GM08714 (cell line): Measurements from ENCODE around the gene CYP2A7.
"Not testable (repeated sequence)": the region's sequence is repeated elsewhere in the genome, so short reads cannot be mapped to it uniquely, and the experiment has no call there.

Source experiments
- H3K4me3 ChIP-seq: fragments of 200-500 bp; sonication (Bioruptor generic); 2 replicates; pipeline ENCODE4 v1.5.1; 2014; ENCODE audit warnings: mild to moderate bottlenecking, low read length, inconsistent platforms
- ZNF274 ChIP-seq: IDR thresholded peaks from 2 replicates; pipeline ENCODE4 v1.6.1; 2012; ENCODE audit warnings: mild to moderate bottlenecking, low read depth, low read length

CYP2A7 gene, protein sequence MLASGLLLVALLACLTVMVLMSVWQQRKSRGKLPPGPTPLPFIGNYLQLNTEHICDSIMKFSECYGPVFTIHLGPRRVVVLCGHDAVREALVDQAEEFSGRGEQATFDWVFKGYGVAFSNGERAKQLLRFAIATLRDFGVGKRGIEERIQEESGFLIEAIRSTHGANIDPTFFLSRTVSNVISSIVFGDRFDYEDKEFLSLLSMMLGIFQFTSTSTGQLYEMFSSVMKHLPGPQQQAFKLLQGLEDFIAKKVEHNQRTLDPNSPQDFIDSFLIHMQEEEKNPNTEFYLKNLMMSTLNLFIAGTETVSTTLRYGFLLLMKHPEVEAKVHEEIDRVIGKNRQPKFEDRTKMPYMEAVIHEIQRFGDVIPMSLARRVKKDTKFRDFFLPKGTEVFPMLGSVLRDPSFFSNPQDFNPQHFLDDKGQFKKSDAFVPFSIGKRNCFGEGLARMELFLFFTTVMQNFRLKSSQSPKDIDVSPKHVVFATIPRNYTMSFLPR

DNA sequence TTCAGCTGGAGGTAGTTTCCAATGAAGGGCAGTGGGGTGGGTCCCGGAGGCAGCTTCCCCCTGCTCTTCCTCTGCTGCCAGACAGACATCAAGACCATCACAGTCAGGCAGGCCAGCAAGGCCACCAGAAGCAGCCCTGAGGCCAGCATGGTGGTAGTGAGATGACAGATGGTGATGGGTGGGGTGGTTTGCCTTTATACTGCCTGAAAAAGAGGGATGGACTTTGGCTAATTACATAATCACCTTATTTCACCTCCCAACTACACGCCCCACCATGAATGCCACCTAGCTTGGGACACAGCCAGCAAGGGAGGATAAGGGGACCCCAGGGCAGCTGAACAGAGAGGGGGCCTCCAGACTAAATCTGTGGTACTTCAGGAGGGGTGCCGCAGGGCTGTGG is at the start of gene CYP2A7:
Gene CYP2A7 (minus strand): TSS at position 170 of the 400 bp plus-strand sequence. CDS start 21 bp downstream, at position 149.
- H3K4me3 ChIP-seq: not testable (repeated sequence)

DNA sequence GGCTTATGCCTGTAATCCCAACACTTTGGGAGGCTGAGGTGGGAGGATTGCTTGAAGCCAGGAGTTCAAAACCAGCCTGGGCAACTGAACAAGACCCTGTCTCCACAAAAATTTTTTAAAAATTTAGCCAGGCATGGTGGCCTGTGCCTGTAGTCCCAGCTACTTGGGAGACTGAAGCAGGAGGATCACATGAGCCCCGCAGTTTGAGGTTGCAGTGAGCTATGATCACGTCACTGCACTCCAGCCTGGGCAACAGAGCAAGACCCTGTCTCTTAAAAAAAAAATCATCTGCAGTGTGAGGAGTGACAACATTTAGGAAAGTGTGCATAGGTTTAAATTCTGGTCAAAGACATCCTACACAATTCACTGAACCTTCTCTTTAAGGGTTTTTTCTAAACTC is 48.8 kb upstream of the CYP2A7 start:
- not testable (repeated sequence) for H3K4me3 ChIP-seq

DNA sequence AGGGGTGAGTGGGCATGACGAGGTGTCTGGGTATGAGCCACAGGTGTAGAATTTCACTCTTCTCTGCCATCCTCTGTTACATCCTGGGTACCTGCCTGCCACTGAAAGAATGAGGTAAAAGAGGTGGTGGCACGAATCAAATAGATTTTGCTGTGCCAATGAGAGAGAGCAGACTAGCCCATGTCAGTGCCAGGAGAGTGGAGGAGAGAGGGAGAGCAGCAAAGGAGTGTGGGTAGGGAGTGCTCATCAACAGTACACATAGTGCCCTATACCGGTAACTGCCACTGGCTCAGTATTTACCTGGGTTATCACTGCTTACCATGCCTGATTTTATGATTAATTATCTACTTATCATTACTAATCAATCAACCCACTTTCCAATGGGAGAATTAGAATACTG is 47.9 kb upstream of the CYP2A7 start:
- H3K4me3 ChIP-seq: not testable (repeated sequence)

DNA sequence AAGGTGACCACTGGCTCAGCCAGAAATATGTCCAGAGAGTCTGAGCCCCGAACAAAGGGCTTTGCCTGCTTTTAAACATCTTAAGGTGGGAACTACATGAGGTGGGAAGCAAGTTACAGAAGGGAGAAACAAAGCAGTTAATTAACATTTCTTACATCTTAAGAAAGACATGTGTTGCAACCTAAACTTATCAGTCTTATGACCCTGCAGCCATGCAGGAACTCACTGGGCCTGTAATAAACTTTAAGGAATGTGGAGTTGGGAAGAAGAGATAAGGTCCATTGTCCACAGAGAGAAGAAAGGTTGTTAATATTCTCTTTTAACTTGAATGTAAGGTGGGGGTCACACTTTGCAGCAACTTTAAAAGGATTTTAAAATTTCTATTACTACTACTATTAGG is 46.8 kb upstream of the CYP2A7 start:
- H3K4me3 ChIP-seq: no peak overlapping the region
- TF ChIP-seq ZNF274: no peak

DNA sequence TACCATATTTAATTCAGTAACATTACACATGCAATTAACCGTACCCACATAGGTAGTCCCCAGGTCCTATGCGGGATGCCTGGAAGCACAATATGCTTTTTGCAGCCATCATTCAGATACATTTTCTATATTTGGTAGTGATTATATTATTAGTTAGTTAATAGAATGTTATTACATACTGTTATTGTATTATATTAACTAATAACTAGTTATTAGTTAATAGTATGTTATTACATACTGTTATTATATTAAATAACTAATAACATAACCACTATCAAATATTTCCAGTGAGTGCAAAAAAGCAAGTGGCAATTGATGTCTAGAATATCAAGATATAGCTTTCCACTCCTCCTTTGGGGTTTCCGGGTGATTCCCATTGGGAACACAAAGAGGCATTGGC is 45.5 kb upstream of the CYP2A7 start:
- TF ChIP-seq ZNF274: no peak
- no peak overlapping the region for H3K4me3 ChIP-seq

DNA sequence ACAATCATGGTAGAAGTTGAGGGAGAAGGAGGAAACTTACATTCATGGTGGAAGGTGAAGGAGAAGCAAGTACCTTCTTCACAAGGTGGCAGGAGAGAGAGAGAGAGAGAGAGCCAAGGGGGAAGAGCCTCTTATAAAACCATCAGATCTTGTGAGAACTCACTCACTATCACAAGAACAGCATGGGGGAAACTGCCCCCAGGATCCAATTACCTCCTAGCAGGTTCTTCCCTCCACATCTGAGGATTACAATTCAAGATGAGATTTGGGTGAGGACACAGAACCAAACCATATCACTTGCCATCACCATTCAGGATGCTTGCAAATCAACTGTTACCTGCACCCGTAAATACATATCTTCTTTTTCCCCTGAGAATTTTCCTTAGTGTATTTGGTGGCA is 44.2 kb upstream of the CYP2A7 start:
- not testable (repeated sequence) for H3K4me3 ChIP-seq

DNA sequence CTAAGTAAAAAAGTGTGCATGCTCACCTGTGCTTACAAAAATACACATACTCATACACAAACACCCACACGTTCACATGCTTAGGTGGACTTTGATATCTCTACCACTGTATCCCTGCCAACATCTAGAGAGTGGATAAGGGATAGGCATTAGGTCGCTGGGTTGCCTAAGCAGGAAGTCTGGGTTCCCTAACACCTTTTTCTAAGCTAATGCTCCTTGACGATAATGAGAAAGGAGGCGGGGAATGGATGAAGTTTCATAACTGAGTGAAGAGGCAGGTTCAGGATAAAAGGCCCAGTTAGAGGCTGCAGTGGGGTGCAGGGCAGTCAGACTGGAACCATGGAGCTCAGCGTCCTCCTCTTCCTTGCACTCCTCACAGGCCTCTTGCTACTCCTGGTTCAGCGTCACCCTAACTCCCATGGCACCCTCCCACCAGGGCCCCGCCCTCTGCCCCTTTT is 41.9 kb upstream of the CYP2A7 start:
- no peak for TF ChIP-seq ZNF274
- no peak overlapping the region for H3K4me3 ChIP-seq

DNA sequence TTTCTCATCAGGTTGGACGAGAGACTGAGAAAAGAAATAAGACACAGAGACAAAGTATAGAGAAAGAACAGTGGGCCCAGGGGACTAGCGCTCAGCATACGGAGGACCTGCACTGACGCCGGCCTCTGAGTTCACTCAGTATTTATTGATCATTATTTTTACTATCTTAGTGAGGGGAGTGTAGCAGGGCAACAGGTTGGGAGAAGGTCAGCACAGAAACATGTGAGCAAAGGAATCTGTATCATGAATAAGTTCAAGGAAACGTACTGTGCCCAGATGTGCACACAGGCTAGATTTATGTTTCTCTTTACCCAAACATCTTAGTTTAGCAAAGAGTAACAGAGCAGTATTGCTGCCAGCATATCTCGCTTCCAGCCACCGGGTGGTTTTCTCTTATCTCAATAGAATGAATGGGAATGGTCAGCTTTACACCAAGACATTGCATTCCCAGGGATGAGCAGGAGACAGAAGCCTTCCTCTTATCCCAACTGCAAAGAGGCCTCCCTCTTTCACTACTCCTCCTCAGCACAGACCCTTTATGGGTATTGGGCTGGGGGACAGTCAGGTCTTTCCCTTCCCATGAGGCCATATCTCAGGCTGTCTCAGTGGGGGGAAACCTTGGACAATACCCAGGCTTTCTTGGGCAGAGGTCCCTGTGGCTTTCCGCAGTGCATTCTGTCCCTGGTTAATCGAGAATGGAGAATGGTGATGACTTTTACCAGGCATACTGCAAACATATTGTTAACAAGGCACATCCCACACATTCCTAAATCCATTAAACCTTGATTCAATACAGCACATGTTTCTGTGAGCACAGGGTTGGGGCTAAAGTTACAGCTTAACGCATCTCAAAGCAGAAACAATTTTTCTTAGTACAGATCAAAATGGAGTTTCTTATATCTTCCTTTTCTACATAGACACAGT is 40.5 kb upstream of the CYP2A7 start:
- H3K4me3 ChIP-seq: not testable (repeated sequence)

DNA sequence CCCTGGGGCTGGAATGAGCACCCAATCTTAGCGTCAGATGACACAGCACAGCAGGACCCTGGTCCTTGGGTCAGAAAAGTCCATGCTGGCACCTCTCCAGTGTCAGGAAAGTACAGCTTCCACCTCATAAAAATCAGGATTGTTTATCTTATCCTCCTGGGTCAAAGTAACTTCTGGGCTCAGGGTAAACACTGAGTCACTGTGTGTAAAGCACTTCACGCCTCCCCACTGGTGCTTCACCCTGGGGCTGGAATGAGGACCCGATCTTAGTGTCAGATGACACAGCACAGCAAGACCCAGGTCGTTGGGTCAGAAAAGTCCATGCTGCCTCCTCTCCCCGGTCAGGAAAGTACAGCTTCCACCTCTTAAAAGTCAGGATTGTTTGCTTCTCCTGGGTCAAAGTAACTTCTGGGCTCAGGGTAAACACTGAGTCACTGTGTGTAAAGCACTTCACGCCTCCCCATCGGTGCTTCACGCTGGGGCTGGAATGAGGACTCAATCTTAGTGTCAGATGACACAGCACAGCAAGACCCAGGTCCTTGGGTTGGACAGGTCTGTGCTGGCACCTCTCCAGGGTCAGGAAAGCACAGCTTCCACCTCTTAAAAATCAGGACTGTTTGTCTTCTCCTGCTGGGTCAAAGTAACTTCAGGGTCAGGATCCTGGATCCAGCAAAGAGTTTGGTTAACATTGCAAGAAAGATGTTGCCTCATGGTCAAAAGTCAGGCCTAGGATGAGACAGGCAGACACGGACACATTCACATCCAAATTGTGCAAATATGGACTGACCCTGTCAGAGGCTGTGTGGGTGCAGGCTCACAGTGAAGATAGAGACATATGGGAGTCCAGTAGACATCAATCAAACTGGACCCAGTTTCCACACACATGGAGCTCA is 39.2 kb upstream of the CYP2A7 start:
- no peak for TF ChIP-seq ZNF274
- H3K4me3 ChIP-seq: no peak overlapping the region

DNA sequence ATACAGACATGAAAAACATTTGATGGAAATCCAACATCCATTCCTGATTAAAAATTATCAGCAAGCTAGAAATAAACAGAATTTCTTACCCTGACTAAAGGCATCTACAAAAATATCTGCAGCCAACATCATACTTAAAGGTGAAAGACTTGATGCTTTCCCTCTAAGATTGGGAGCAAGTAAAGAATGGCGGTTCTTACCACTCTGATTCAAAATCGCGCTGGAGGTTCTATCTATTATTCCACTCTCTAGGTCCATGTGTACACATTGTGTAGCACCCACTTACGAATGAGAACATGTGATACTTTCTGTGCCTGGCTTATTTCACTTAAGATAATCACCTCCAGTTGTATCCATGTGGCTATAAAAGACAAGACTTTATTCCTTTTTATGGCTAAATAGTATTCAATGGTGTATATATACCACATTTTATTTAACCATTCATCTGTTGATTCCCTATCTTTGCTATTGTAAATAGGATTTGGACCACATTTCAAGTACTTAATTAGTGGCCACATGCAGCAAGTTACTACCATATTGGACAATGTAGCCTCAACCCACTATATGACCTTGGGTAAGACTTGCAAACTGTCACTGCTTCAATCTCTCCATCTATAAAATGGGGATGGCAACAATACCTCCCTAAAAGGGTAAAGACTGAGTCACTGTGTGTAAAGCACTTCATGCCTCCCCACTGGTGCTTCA is 38.4 kb upstream of the CYP2A7 start:
- no peak overlapping the region for H3K4me3 ChIP-seq
- TF ChIP-seq ZNF274: no peak

DNA sequence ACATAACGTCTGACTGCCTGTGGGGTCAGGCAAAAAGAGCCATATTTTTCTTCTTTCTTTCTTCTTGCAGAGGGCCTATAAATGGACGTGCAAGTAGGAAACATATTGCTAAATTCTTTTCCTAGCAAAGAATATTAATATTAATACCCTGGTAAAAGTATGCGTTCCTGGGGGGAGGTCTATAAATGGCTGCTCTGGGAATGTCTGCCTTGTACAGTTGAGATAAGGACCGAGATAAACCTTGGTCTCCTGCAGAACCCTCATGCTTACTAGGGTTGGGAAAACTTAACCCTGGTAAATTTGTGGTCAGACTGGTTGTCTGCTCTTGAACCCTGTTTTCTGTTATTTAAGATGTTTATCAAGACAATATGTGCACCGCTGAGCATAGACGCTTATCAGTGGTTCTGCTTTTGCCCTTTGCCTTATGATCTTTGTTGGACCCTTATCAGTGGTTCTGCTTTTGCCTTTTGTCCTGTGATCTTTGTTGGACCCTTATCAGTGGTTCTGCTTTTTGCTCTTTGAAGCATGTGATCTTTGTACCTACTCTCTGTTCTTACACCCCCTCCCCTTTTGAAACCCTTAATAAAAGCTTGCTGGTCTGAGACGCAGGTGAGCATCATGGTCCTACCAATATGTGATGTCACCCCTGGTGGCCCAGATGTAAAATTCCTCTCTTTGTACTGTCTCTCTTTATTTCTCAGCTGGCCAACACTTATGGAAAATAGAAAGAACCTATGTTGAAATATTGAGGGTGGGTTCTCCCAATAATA is 37.7 kb upstream of the CYP2A7 start:
- not testable (repeated sequence) for H3K4me3 ChIP-seq

DNA sequence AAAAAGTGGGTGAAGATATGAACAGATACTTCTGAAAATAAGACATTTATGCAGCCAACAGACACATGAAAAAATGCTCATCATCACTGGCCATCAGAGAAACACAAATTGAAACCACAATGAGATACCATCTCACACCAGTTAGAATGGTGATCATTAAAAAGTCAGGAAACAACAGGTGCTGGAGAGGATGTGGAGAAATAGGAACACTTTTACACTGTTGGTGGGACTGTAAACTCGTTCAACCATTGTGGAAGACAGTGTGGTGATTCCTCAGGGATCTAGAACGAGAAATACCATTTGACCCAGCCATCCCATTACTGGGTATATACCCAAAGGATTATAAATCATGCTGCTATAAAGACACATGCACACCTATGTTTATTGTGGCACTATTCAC is 36.3 kb upstream of the CYP2A7 start:
- H3K4me3 ChIP-seq: not testable (repeated sequence)

DNA sequence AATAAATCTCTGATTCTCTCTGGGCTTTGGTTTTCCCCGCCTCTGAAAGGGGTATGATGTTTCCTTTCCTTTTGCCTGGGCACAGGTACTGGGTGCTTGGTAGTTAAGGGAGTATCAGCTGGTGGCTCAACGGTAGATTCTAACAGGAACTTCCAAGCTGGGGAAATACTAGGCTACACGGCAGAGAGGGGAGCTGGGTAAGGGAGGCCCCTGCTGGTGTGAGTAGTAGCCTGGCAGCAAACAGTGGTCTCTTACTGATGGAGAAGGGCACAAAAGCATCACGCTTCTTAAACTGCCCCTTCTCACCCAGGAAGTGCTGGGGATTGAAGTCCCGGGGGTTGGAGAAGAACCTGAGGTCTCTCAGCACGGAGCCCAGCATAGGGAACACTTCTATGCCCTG is 26.9 kb upstream of the CYP2A7 start:
- no peak overlapping the region for H3K4me3 ChIP-seq
- TF ChIP-seq ZNF274: no peak
